GM18517 (cell line): ENCODE measurements around the gene MYOD1.

Experiments used
- ATAC-seq: cut with Tn5 transposase; IDR thresholded peaks from one replicate; pipeline ENCODE4 v1.9.1; 2021; ENCODE audit warnings: mild to moderate bottlenecking, moderate library complexity; ENCODE audit not compliant: unreplicated experiment

Gene MYOD1

DNA sequence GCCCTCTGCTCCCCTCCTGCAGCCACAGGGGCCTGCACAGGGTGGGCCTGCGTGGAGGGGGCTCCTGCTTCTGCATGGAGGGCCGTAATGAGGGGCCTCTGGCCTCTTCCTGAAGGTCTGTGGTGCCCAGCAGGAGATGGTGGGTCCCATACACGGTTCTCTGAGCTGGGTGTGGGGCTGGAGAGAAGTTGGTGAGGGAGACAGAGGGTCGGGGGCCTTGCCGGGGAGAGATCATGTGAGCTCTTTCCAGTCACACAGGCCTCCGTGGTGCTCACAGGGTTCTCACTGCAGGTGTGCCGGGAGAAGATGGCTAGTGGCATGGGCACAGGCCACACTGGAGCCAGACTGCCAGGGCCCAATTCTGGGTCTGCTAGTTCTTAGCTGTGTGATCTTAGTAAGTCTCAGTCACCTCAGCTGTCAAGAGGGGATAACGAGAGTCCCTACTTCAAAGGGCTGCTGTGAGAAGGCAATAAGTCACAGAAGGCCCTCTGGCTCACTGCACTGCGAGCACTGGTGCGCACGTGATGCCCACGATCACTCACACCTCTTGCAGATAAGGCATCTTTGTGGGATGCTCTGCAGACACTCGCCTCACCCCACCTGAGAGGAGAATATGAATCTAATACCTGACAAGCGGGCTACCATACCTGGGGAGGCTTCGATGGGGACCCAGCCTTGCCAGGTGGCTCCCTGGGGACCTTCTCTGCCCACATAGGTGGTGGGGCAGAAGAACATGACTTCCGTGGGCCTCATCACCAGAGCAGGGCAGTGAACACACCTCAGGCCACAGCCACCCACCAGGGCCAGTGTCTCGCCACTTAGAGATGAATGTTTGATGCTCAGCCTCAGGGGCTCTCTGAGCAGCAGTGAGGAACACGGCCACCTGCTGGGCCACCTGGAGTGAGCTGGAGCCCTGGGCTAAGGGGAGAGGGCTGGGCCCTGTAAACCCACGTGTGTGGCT is 29.7 kb downstream of the MYOD1 start:
- no peak for ATAC-seq

DNA sequence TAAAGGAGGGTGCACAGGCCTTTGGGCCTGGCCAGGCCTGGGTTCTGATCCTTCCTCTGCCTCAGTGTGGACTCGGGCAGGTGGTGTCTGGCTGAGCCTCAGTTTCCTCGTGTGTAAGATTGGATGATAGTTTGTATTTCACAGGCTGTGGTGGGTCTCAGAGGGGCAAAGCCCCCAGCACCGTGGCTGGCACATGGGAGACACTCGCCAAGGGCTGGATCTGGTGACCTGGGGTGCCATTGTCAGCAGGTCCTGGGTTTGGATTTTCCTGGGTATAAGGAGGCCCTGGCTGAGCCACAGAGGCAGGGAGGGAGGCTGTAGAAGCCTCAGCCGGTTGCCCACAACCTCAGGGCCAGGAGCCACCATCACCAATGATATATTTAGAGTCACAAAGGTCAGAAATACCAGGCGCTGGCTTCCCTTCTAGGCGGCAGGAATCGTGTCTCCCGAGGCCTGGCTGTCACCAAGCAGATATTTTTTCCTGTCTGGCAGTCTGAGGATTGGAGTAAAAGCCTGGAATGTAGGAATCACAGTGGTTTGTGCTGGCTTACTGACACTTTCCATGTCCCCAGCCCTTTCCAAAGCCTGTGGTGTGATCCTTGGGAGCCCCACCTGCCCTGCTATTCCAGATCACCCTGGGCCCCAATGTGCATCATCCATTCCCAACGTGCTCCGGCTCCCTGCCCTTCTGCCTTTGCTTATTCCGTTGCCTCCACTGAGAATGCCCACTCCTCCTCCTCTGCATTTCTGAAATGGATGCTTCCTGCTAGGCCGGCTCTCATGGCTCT is 30.8 kb downstream of the MYOD1 start:
- no peak for ATAC-seq

DNA sequence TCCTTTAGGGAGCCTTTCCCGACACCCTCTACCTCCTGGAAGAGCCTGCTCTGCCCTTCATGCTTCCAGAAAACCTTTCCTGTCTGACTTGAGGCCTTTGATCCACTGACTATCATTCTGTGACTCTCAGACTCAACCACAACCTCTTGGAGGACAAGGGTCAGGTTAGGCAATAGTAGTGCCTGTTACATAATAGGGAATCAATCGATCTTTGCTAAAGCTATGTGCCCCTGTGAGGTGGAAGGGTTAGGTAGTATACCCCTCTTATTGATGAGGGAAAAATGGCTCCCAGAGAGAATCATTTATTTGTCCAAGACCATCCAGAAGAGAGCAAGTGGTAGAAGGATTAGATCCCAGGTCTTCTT is 31.4 kb downstream of the MYOD1 start:
- no peak for ATAC-seq

DNA sequence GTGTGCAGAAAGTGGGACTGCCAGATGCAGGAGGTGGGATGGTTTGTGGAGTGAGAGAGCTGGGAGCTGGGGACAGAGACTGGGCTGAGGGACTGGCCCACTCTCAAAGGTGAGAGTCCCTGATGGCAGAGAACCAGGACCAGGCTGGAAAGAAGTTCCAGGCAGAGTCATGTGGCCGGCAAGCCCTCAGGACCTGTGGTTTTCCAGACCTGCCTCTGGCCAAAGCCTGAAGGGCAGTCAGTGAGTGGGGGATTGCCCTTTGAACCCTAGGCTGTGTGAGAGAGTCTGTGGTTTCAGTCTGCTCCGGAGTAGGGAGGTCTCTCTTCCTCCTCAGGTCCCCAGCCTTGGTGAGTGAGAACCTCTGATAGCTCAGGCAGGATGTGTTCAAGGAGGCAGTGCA is 32.2 kb downstream of the MYOD1 start:
- ATAC-seq, result no peak

DNA sequence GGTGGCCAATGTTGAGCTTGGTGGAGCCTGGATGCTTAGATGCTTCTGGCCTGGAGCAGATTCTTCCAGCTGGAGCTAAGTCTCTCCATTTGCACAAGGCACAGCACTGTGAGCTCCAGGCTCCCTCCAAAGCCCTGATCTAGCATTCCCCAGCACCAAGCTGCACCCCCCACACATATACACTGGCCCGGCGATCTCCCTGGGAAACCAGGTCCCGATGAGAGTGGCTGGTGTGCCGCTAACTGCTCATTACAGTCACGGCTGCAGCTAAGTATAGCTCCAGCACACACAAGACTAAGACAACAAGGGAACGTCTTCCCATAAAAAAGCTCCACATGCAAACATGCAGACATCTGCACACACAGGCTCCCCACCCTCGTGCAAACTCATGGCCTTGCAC is 32.8 kb downstream of the MYOD1 start:
- no peak for ATAC-seq

DNA sequence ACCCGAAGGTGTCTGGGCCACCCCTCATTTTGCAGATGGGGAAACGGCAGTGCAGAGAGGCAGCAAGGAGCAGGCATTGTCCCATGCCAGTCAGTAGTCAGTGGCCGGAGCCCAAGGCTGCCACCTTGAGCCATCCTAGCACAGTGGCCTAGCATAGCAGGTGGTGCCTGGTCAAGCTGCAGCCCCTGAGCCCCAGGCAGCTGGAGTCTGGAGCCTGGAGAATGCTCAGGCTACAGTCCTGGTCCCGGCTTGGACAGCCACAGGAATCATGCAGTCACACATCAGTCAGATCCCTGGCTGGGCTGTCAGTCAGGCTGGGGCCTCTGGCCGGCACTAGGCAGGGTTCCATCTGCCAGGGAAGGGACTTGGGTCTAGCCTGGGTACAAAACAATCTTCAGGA is 33.8 kb downstream of the MYOD1 start:
- no peak for ATAC-seq

DNA sequence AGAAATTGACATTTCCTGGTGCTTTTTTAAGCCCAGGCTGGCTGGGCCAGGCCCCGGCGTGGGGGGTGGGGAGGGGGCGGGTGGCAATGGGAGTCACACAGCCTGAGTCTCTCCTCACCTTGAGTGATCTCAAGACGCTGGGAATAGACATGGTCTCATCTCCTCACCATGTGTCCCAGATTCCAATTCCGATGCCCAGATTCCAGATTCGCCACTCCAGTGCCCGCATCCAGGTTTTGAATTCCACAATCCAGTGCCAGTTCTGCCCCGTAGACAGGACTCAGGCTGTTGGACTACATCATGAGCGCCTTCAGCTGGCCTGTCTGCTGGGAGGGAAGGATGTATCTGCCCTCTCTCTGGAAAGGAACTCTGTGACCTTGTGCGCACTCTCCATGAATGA is 34.3 kb downstream of the MYOD1 start:
- no peak for ATAC-seq

DNA sequence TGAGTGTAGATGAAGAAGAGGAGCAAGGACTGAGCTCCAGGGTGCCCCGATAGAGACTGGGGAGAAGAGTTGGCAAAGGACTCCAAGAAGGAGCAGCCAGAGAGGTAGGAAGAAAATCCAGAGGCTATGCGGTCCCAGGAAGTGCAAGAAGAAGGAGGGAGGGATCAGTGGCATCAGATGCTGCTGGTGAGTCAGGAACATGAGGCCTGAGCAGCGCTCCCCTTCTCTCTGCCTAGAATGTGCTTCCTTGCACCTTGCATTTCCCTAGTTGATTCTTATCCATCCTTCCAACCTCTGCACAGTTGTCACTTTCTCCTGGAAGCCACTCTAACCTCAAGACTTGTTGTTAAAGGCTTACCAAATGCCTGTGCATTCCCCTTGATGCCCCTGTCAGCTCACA is 36.5 kb downstream of the MYOD1 start:
- ATAC-seq, result no peak

DNA sequence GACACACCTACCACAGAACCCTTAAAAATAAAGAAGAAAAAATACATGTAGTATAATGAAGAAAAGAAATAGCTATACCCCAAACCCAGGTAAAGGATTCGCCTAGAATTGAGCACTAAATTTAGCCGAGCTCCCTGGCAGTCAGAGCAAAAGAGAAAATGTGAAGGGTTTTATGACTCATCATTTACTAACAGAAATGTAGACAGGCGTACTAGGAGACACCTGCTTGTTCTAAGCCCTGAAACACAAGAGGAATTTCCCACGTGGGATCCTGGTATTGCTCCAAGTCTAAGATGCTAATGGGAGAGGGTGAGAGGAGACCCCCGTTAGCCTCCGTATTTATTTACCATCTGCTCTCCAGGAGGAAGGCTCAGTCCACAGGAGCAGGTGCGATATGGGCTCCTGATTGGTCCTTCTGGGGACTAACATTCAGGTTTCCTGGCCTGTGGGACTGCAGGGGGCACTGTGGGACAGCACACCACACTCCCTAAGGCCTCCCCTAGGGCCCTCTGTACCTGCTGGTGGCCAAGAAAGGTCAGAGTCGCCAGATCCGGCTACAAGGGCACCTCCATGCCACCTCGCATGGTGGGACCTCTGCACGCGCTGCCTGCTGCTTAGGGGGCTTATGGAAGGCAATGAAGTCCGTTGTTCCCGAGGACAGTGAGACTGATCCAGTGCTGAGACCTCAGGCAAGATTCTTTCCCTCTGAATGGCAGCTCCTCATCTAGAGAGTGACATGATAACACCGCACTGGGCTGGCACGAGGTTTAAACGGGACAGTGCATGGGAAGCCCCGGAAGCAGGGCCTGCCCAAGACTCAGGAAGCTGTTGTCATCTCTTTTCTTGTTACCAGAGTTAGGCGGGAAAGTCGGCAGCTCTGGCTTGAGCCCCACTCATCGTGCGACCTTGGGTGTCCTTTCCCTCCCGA is 41.0 kb downstream of the MYOD1 start:
- no peak for ATAC-seq

DNA sequence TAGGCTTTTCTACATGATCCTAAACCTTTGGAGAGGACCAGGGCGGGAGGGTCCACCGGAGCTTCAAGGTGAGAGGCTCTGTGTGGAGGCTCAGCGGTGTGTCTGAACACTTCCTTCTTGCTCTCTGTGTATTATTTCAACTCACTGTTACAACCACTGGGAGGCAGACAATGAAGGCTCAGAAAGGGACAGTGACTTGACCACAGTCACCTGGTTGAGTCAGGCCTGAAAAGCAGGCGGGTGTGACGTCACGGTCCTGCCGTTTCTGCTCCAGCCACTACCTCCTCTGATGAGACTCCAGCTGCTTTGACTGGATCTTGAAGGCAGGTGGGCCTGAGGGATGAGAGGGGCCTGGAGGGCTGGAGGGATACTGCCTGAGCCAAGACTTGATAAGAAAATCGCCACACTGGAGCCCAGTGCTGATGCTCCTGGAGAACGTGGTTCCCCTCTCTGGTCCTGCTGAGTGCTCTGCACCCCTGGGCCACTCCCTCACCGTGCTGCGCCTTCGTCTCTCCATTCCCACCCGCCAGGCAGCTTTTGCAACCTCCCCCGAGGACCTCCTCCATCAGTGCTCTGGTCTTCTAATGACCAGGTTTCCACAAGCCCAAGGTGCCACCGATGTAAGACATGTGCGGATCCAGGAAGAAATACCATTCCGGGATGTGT is 43.1 kb downstream of the MYOD1 start:
- ATAC-seq, result no peak

DNA sequence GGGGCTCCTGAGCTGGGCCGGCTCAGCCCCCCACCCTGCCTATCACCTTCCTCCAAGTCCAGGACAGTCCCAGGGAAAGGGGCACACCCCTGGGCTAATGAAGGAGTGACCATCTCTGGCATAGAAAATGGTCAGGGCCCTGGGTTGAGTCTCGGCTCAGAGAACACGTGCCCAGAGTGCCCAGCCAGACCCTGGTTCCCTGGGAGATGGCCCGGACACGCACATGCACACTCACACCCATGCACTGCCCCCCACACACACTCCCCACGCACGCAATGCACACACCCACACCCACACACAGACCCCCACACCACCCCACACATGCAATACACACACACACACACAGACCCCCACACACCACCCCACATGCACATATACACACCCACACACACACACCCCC is 43.9 kb downstream of the MYOD1 start:
- ATAC-seq, result no peak

DNA sequence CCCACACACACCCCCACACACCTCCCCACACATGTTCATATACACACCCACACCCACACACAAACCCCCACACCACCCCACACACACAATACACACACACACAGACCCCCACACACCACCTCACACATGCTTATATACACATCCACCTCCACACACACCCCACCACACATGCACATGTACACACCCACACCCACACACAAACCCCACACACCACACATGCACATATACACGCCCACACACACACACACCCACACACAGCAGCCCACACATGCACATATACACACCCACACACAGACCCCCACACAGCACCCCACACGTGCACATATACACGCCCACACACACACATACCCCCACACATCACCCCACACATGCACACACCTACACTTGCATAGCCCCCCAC is 44.3 kb downstream of the MYOD1 start:
- ATAC-seq, result no peak

DNA sequence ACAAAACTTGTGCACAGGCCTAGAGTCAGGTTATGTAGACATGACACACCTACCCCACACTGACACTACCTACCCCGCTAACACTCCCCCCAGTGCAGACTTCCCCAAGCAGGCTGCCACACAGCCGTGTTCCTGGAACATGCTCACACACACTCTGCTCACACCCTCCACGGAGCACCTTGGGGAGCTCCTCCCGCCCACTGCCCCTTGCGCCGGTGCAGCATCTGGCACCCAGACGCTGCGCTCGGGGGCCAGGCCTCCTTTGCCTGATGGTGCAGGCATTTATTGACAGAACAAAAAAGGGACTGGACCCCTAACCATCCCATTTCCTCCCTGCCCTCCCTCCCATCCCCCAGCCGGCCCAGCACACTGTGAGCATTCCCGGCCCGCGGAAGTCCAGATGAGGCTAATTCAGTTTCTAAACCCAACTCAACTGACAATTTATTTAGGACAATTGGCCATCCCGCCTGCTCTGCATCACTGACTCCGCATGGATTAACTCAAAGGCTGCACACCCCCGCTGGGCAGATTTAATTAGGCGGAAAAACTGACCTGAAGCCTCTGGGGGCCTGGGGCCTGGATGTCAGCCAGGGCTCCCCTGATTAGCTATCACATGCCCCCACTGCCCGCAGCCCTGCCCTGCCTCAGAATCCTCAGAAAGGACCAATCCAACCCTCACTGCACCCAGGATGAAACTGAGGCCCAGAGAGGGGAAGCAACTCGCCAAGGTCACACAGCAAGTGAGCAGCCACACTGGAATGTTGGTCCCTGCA is 45.3 kb downstream of the MYOD1 start:
- ATAC-seq, result no peak

DNA sequence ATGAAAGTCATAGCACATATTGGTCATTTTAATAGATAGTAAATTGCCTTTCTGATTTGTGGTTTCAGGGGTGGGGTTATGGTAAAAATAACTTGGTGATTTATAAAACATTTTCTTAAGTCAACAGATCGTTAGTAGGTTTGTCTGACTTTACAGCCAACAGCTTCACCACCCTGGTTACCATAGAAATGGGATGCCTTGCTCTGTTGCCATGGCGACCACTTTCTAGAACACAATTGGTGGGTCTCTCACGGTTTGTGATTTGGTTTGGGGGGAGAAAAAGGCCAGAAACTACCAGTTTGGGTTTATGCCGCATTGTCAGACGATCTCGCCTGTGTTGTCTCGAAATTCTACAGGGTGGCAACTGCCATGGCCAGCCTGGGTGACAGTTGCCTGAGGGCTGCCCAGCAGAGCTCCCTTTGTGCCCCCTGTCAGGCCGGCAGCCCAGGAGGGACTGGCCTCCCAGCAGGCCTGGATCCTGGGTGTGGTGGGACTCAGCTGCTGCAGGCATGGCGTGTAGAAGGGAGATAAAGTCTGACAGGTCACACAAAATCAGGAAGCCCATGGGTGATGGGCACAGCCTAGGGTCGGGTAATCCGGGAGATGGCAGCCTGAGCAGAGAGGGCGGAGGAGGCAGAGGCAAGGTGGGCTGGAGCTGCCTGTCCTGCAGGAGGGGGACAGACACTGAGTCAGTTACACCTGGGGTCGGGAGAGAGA is 46.1 kb downstream of the MYOD1 start:
- ATAC-seq, result no peak

DNA sequence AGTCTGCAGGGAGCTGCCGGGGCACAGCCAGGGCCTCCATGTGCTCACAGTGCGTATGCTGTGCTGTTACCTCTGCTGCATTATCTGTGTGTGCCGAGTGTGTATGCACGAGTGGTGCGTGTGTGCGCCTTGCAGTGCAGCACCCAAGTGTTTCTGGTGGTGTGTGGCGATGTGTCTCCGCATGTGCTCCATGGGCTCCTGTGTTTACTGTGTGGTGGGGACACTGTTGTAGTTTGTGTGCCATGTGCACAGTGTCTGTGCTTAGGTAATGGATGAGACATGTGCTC is 46.6 kb downstream of the MYOD1 start:
- ATAC-seq, result no peak

DNA sequence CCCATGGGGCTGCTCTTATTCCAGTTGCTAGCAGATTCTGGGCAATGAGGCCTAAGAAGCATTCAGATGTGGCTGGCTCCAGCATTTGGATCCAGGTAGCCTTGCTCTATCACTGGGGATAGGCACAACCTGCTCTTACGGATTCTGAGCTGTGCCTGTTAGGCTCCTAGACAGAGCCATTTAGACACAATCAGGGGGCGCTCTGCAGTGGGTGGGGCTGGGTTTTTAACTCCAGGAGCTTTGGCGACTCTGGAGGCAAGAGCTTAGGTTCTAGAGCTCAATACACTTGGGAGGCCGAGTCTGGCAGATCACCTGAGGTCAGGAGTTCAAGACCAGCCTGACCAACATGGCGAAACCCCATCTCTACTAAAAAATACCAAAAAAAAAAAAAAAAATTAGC is 47.2 kb downstream of the MYOD1 start:
- no peak for ATAC-seq

DNA sequence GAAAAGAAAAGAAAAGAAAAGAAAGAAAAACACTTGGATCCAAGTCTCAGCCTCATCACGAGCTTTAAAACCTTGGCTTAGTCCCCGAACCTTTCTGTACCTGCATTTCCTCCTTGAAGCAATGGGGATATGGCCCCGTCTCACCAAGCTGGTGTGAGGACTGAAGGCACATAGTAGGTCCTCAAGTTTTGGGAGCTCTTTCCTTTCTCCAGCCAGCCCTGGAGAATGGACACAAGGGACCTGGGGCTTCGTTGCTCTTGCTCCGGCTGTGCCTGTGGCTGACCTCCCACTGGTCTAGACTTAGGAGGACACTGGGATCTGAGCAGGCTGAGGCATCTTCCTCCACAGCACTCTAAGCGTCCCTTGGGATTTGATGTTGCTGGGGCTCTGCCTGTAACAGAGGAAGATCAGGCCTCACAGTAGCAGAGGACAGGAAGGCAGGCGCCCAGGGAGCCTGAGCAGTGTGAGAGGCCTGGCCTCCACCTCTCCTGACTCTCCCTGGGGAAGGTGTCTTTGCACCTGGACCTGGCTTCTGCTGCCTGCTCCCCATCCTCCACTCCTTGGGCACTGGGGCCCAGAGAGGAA is 48.0 kb downstream of the MYOD1 start:
- no peak for ATAC-seq

DNA sequence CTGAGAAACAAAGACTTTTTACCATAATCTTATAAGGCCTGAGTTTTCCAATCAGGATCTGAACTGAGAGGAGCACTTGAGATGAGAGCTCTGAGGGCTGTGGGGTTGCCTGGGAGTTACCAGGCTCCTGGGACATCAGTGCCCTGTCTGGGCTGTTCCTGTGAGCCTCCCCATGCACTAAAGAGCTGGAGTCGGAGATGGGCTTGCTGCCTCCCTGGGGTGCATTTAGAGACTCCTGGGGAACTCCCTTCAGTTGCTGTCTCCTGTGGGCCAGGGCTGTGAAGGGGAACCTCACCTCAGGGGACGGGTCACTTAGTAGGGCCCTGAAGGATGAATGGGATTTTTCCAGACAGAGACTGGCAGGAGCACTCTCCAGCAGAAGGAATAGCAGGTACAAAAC is 48.5 kb downstream of the MYOD1 start:
- ATAC-seq, result no peak

DNA sequence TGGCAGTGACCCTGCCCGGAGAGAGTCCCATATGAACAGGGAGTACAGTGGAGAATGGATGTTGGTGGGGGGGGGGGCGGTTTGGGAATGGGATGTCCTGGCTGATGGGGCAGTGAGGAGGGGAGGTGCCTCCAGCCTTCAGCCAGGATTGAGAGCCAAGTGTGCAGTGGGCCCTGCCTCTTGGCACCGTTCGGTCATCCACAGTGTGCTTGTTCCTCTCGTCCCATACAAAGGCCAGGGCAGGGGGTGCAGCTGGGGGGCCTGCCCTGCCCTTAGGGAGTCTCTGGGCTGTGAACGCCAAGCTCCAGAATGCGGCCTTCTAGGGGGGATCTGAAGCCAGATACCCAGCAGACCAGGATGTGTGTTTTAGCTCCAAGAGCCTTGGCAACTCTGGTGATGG is 49.2 kb downstream of the MYOD1 start:
- ATAC-seq, result no peak
